Muscle layer of colon (tissue), 2 donors: ENCODE results near the gene B4GALT4.
A peak's percentile ranks its signal among the peaks of the same experiment; 100 is the strongest.
"Not testable (repeated sequence)": the region's sequence is repeated elsewhere in the genome, so short reads cannot be mapped to it uniquely, and the experiment has no call there.

Source experiments
- H3K27ac ChIP-seq: one replicate; pipeline ENCODE4 v1.7.0; 2013; ENCODE audit warnings: low read depth, mild to moderate bottlenecking, low read length, moderate library complexity
- H3K27me3 ChIP-seq, 2 donors: one replicate each; pipeline ENCODE4 v1.7.0; 2013; ENCODE audit warnings: low read length in 2 of 2, mild to moderate bottlenecking in 2 of 2; ENCODE audit not compliant: insufficient read depth in 2 of 2, control insufficient read depth in 1 of 2
- H3K36me3 ChIP-seq: one replicate; pipeline ENCODE4 v1.7.0; 2013; ENCODE audit warnings: mild to moderate bottlenecking, low read length; ENCODE audit not compliant: insufficient read depth
- H3K4me1 ChIP-seq: one replicate; pipeline ENCODE4 v1.7.0; 2013; ENCODE audit warnings: mild to moderate bottlenecking, low read length; ENCODE audit not compliant: insufficient read depth
- H3K4me3 ChIP-seq, 2 donors: one replicate each; pipeline ENCODE4 v1.7.0; 2013; ENCODE audit warnings: low read length in 2 of 2, low read depth in 1 of 2, mild to moderate bottlenecking in 1 of 2, moderate library complexity in 1 of 2
- H3K9ac ChIP-seq: one replicate; pipeline ENCODE4 v1.7.0; 2013; ENCODE audit warnings: low read length
- H3K9me3 ChIP-seq: one replicate; pipeline ENCODE4 v1.7.0; 2013; ENCODE audit warnings: mild to moderate bottlenecking, low read length
- donor health status: abdominal sarcoma.
- donor health status: Adenocarcinoma of cecum.

The B4GALT4 gene, protein sequence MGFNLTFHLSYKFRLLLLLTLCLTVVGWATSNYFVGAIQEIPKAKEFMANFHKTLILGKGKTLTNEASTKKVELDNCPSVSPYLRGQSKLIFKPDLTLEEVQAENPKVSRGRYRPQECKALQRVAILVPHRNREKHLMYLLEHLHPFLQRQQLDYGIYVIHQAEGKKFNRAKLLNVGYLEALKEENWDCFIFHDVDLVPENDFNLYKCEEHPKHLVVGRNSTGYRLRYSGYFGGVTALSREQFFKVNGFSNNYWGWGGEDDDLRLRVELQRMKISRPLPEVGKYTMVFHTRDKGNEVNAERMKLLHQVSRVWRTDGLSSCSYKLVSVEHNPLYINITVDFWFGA

DNA sequence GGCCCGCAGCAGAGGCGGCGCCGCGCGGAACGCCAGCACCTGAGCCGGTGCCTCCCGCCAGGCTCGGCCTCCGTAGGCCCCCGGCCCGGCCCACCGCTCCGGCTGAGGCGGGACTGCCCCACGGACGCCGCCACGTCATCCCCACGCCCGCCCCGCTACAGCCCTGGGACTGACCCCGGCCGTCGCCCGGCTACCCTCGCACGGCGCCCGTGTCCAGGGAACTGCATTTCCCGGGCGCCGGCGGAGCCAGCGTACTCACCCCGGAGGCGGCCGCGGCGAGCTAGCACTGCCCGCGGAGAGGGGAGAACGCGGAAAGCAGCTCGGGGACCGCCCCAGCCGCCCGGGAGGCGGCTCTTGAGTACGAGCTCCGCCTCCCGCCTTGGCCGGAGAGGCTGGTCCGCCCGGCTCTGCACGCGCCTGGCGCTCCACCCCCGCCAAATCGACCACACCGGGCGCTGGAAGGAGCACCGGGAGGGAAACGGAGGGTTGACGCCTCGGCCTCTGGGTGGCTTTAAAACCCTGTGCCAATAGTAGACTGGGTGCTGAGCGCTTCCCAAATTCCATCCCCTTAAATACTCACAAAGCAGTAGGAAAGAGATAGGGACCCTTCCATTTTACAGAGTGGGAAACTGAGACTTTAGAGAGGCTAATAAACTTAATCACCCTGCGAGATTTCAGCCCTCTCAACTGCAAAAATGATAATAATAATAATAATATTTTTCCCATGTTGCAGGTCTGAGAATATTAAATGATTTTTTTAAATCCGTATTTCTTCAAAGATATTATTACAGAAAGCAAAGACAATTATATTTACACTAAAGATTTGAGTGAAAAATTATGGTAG lies at the start of gene B4GALT4:
TSS of gene B4GALT4 (minus strand) at position 288 of the 844 bp plus-strand sequence. CDS start 10,779 bp downstream, outside the sequence.
- Histone ChIP-seq H3K36me3 (peaks cover under 1% of the 10 kb centered on the region), H3K27me3 (no peaks in the 10 kb centered on the region), H3K9me3 (no peaks in the 10 kb centered on the region), H3K9ac (peak within 1 kb of the TSS; percentile 55), H3K4me1 (peaks cover 15% of the 10 kb centered on the region), H3K4me3 (peak within 1 kb of the TSS; percentile 62 to 71), H3K27ac (peak within 1 kb of the TSS; percentile 67)

GRCh38 chr3:119289404-119289770 lies 48.7 kb upstream of the B4GALT4 start:
- Histone ChIP-seq H3K27me3 (no peaks in the 10 kb centered on the region), H3K4me1 (peaks cover 8% of the 10 kb centered on the region), H3K4me3 (no peak overlapping the region), H3K9me3 (no peaks in the 10 kb centered on the region), H3K36me3 (no peaks in the 10 kb centered on the region), H3K27ac (no peak overlapping the region), H3K9ac (no peak overlapping the region)

DNA sequence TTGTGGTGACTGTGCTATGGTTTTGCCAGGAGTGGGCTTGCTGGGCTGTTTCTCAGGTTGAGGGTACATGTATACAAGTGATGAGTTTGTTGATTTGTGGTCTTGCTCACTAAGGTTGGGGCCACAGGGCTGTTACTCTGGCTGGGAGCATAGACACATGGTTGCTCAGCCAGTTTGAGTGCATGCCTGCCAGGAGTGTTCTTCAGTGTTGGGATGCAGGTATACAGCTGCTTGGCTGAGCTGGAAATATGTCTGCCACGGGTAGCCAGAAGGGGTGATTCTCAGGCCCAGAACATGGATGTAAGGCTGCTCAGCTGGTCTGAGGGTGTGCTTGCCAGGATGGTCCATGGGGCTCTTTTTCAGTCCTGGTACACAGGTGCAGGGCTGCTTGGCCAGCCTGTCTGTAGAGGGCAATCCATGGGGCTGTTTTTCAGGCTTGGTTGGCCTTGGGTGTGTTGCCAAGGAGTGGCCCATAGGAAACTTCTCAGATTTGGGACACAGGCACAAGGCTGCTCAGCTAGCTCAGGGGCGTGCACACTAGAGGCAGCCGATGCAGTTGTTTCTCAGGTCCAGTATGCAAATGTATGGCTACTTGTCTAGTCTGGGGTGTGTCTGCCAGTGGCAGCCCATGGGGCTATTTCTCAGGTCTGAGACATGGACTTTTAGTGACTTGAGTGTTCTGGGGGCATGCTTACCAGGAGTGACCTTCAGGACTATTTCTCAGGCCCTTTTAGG lies 48.2 kb upstream of the B4GALT4 start:
- H3K27ac ChIP-seq: no peak overlapping the region

DNA sequence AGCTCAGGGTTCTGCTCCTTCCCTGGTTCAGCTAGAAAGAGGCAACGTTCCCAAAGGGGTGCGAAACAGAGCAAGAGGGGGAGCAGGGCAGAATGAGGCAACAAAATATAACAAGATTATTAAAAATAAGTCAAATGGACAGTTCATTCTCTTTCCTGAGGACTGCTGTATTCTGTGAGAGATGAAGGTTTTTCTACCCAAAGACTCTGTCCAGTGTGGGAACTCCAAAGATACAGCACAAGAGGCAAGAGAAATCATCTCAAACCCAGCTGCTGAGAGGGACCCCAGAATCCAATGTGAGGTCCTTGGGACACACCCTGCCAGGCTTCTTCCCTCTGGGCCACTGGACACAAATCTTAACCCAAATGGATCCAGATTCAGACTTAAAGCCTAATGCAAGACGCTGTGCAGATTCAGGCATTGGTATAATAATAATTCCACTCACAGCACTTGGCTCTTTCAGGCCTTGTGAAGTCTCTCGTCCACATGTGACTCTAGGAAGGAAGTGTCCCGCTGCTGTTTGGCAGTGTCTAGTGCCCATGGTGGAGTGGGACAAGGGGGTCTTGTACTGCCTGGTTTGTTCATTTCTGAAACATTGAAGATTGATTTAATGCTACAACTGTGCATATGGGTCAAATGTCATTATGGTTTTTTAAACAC lies 39.0 kb upstream of the B4GALT4 start:
- Histone ChIP-seq H3K4me1 (no peaks in the 10 kb centered on the region), H3K9me3 (no peaks in the 10 kb centered on the region), H3K4me3 (no peak overlapping the region), H3K36me3 (no peaks in the 10 kb centered on the region), H3K27ac (no peak overlapping the region), H3K9ac (no peak overlapping the region), H3K27me3 (no peaks in the 10 kb centered on the region)

More for the DNA sequence above, 48.2 kb upstream of the B4GALT4 start:
- H3K4me1 ChIP-seq: peaks cover 8% of the 10 kb centered on the region
- H3K27me3 ChIP-seq: no peaks in the 10 kb centered on the region
- H3K4me3 ChIP-seq: no peak overlapping the region
- no peaks in the 10 kb centered on the region for H3K9me3 ChIP-seq
- no peak overlapping the region for H3K9ac ChIP-seq
- H3K36me3 ChIP-seq: no peaks in the 10 kb centered on the region

GRCh38 chr3:119279101-119279554 lies 38.5 kb upstream of the B4GALT4 start:
- Histone ChIP-seq H3K27me3 (no peaks in the 10 kb centered on the region), H3K9ac (no peak overlapping the region), H3K9me3 (no peaks in the 10 kb centered on the region), H3K27ac (no peak overlapping the region), H3K4me3 (no peak overlapping the region), H3K36me3 (no peaks in the 10 kb centered on the region), H3K4me1 (no peaks in the 10 kb centered on the region)

GRCh38 chr3:119276680-119277079 lies 36.0 kb upstream of the B4GALT4 start:
- H3K27me3 ChIP-seq: no peaks in the 10 kb centered on the region
- no peak overlapping the region for H3K9ac ChIP-seq
- no peaks in the 10 kb centered on the region for H3K4me1 ChIP-seq
- no peak overlapping the region for H3K4me3 ChIP-seq
- H3K27ac ChIP-seq: no peak overlapping the region
- no peaks in the 10 kb centered on the region for H3K9me3 ChIP-seq
- H3K36me3 ChIP-seq: no peaks in the 10 kb centered on the region

DNA sequence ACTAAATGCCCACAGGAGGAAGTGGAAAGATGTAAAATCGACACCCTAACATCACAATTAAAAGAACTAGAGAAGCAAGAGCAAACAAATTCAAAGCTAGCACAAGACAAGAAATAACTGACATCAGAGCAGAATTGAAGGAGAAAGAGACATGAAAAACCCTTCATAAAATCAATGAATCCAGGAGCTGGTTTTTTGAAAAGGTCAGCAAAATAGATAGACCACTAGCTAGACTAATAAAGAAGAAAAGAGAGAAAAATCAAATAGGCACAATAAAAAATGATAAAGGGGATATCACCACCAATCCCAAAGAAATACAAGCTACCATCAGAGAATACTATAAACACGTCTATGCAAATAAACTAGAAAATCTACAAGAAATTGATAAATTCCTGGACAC lies 29.5 kb upstream of the B4GALT4 start:
- not testable (repeated sequence) for H3K27ac ChIP-seq, H3K4me1 ChIP-seq, H3K27me3 ChIP-seq, H3K4me3 ChIP-seq, H3K9ac ChIP-seq, H3K9me3 ChIP-seq, H3K36me3 ChIP-seq

- H3K9me3 ChIP-seq: no peaks in the 10 kb centered on the region
Measured at GRCh38 chr3:119261055-119261454, 20.4 kb upstream of the B4GALT4 start.

GRCh38 chr3:119259821-119260220 lies 19.1 kb upstream of the B4GALT4 start:
- Histone ChIP-seq H3K36me3 (no peaks in the 10 kb centered on the region), H3K4me1 (no peaks in the 10 kb centered on the region), H3K27ac (no peak overlapping the region), H3K9ac (no peak overlapping the region), H3K9me3 (no peaks in the 10 kb centered on the region), H3K27me3 (no peaks in the 10 kb centered on the region), H3K4me3 (no peak overlapping the region)

More at GRCh38 chr3:119261055-119261454, 20.4 kb upstream of the B4GALT4 start:
- no peaks in the 10 kb centered on the region for H3K4me1 ChIP-seq
- H3K9ac ChIP-seq: no peak overlapping the region
- H3K27me3 ChIP-seq: no peaks in the 10 kb centered on the region
- no peak overlapping the region for H3K27ac ChIP-seq
- no peaks in the 10 kb centered on the region for H3K36me3 ChIP-seq
- H3K4me3 ChIP-seq: no peak overlapping the region

- no peaks in the 10 kb centered on the region for H3K4me1 ChIP-seq
- H3K27ac ChIP-seq: no peak overlapping the region
- H3K9ac ChIP-seq: no peak overlapping the region
- H3K27me3 ChIP-seq: no peaks in the 10 kb centered on the region
- no peak overlapping the region for H3K4me3 ChIP-seq
- no peaks in the 10 kb centered on the region for H3K36me3 ChIP-seq
- H3K9me3 ChIP-seq: no peaks in the 10 kb centered on the region
Measured at GRCh38 chr3:119258915-119259314, 18.2 kb upstream of the B4GALT4 start.
